GM19324 (cell line): Measurements from ENCODE around the gene CIDEA.

ENCODE experiments used
- ATAC-seq: cut with Tn5 transposase; IDR thresholded peaks from one replicate; pipeline ENCODE4 v1.9.1; 2021; ENCODE audit warnings: mild to moderate bottlenecking, moderate library complexity; ENCODE audit not compliant: unreplicated experiment, low FRiP score

CIDEA gene

GRCh38 chr18:12296087-12296403 lies 41.9 kb downstream of the CIDEA start:
- no peak for ATAC-seq

GRCh38 chr18:12296457-12296856 lies 42.3 kb downstream of the CIDEA start:
- ATAC-seq = no peak

- no peak for ATAC-seq
These were observed 45.7 kb downstream of the CIDEA start for GRCh38 chr18:12299862-12300261.

GRCh38 chr18:12301263-12302005 lies 47.3 kb downstream of the CIDEA start:
- no peak for ATAC-seq

- ATAC-seq = no peak
These were observed 48.4 kb downstream of the CIDEA start for GRCh38 chr18:12302391-12303147.

GRCh38 chr18:12304351-12305210 lies 50.4 kb downstream of the CIDEA start:
- no peak for ATAC-seq

GRCh38 chr18:12305211-12305610 lies 51.0 kb downstream of the CIDEA start:
- ATAC-seq = no peak

- no peak for ATAC-seq
These were observed 51.9 kb downstream of the CIDEA start for GRCh38 chr18:12305930-12306629.

- ATAC-seq = no peak
These were observed 52.9 kb downstream of the CIDEA start for GRCh38 chr18:12306752-12307700.

GRCh38 chr18:12307701-12308385 lies 53.7 kb downstream of the CIDEA start, which contains the start of gene TUBB6:
TUBB6 (plus strand) TSS chr18:12308241; CDS start chr18:12308293, 52 bp downstream.
- peak; percentile 52 for ATAC-seq

- ATAC-seq = peak; percentile 46
These were observed 54.4 kb downstream of the CIDEA start for GRCh38 chr18:12308386-12309100.

- ATAC-seq = no peak
These were observed 55.6 kb downstream of the CIDEA start for GRCh38 chr18:12309683-12310198.

- no peak for ATAC-seq
These were observed 56.6 kb downstream of the CIDEA start for GRCh38 chr18:12310762-12311161.

GRCh38 chr18:12312976-12313375 lies 58.8 kb downstream of the CIDEA start:
- no peak for ATAC-seq

- ATAC-seq = no peak
These were observed 59.5 kb downstream of the CIDEA start for GRCh38 chr18:12313530-12314245.

- no peak for ATAC-seq
These were observed 60.6 kb downstream of the CIDEA start for GRCh38 chr18:12314591-12315305.

- ATAC-seq = no peak
These were observed 61.3 kb downstream of the CIDEA start for GRCh38 chr18:12315490-12315889.
